H9 (cell line): Measurements from ENCODE around the gene MAT2A. TPM values are rescaled to one million over a fixed set of nuclear protein-coding genes. Genes with fewer than 3 reads are reported as not detected.

Experiments used
- DNase-seq: peaks from one replicate; pipeline ENCODE4 v3.0.0-alpha.2; 2017
- H2AFZ ChIP-seq: one replicate; pipeline ENCODE4 v1.6.1; 2013; ENCODE audit warnings: mild to moderate bottlenecking, low read length, control low read depth, moderate library complexity
- H2AK5ac ChIP-seq: 2 replicates; pipeline ENCODE4 v1.6.1; 2013; ENCODE audit warnings: low read length, control low read depth, mixed read lengths; ENCODE audit not compliant: insufficient read length
- H2BK120ac ChIP-seq: one replicate; pipeline ENCODE4 v1.6.1; 2013; ENCODE audit warnings: low read depth, mild to moderate bottlenecking, low read length, control low read depth, inconsistent platforms; ENCODE audit not compliant: poor library complexity, severe bottlenecking
- H2BK12ac ChIP-seq: 2 replicates; pipeline ENCODE4 v1.6.1; 2013; ENCODE audit warnings: low read length, control low read depth, mixed read lengths, low read depth; ENCODE audit not compliant: insufficient read length
- H2BK15ac ChIP-seq: 2 replicates; pipeline ENCODE4 v1.6.1; 2013; ENCODE audit warnings: low read depth, low read length, control low read depth
- H2BK20ac ChIP-seq: one replicate; pipeline ENCODE4 v1.6.1; 2013; ENCODE audit warnings: low read depth, mild to moderate bottlenecking, low read length, control low read depth, inconsistent platforms; ENCODE audit not compliant: poor library complexity, severe bottlenecking
- H2BK5ac ChIP-seq: 2 replicates; pipeline ENCODE4 v1.6.1; 2013; ENCODE audit warnings: low read length, control low read depth, mixed read lengths; ENCODE audit not compliant: insufficient read length
- H3K14ac ChIP-seq: 2 replicates; pipeline ENCODE4 v1.6.1; 2013; ENCODE audit warnings: low read length, control low read depth; ENCODE audit not compliant: insufficient read depth
- H3K18ac ChIP-seq: 2 replicates; pipeline ENCODE4 v1.6.1; 2013; ENCODE audit warnings: low read depth, mild to moderate bottlenecking, mixed read lengths, low read length, control low read depth; ENCODE audit not compliant: insufficient read length
- H3K23ac ChIP-seq: 2 replicates; pipeline ENCODE4 v1.6.1; 2013; ENCODE audit warnings: low read length, control low read depth, mixed read lengths, low read depth; ENCODE audit not compliant: insufficient read length
- H3K23me2 ChIP-seq: 2 replicates; pipeline ENCODE4 v1.6.1; 2013; ENCODE audit warnings: low read depth, mild to moderate bottlenecking, mixed read lengths, low read length, control low read depth; ENCODE audit not compliant: insufficient read length, poor library complexity, severe bottlenecking
- H3K27ac ChIP-seq: 2 replicates; pipeline ENCODE4 v1.5.1; 2013; ENCODE audit warnings: low read length, control low read depth, mixed read lengths, low read depth; ENCODE audit not compliant: insufficient read length
- H3K27me3 ChIP-seq: 2 replicates; pipeline ENCODE4 v1.6.1; 2013; ENCODE audit warnings: low read length, control low read depth, inconsistent platforms; ENCODE audit not compliant: insufficient read depth
- H3K4ac ChIP-seq: 2 replicates; pipeline ENCODE4 v1.6.1; 2013; ENCODE audit warnings: low read depth, mild to moderate bottlenecking, control low read depth, inconsistent platforms, low read length, moderate library complexity
- H3K4me1 ChIP-seq: 2 replicates; pipeline ENCODE4 v1.6.1; 2013; ENCODE audit warnings: low read length, control low read depth, inconsistent platforms; ENCODE audit not compliant: insufficient read depth
- H3K4me2 ChIP-seq: 2 replicates; pipeline ENCODE4 v1.6.1; 2013; ENCODE audit warnings: low read length, control low read depth, mixed read lengths; ENCODE audit not compliant: insufficient read length, insufficient read depth
- H3K56ac ChIP-seq: 2 replicates; pipeline ENCODE4 v1.6.1; 2013; ENCODE audit warnings: low read depth, mild to moderate bottlenecking, mixed read lengths, low read length, control low read depth; ENCODE audit not compliant: insufficient read length
- H3K79me1 ChIP-seq: 2 replicates; pipeline ENCODE4 v1.6.1; 2013; ENCODE audit warnings: low read depth, mild to moderate bottlenecking, moderate library complexity, low read length, control low read depth, inconsistent platforms; ENCODE audit not compliant: insufficient read depth, poor library complexity, severe bottlenecking
- H3K79me2 ChIP-seq: 2 replicates; pipeline ENCODE4 v1.6.1; 2013; ENCODE audit warnings: low read length, control low read depth, inconsistent platforms; ENCODE audit not compliant: insufficient read depth
- H3K9ac ChIP-seq: 2 replicates; pipeline ENCODE4 v1.6.1; 2013; ENCODE audit warnings: low read length, control low read depth, mixed read lengths; ENCODE audit not compliant: insufficient read length; ENCODE audit errors: extremely low read depth
- H3K9me3 ChIP-seq: one replicate; pipeline ENCODE4 v1.6.1; 2013; ENCODE audit warnings: low read depth, low read length, inconsistent platforms; ENCODE audit not compliant: control insufficient read depth
- H3T11ph ChIP-seq: one replicate; pipeline ENCODE4 v1.6.1; 2013; ENCODE audit warnings: mild to moderate bottlenecking, low read length, control low read depth, inconsistent platforms
- H4K20me1 ChIP-seq: one replicate; pipeline ENCODE4 v1.6.1; 2013; ENCODE audit not compliant: control insufficient read depth, insufficient read length, insufficient read depth
- H4K5ac ChIP-seq: 2 replicates; pipeline ENCODE4 v1.6.1; 2013; ENCODE audit warnings: low read depth, mild to moderate bottlenecking, mixed read lengths, low read length, control low read depth; ENCODE audit not compliant: insufficient read length
- H4K8ac ChIP-seq: replicated peaks from 2 replicates; pipeline ENCODE4 v1.6.1; 2013; ENCODE audit warnings: low read length, control low read depth, mixed read lengths, low read depth; ENCODE audit not compliant: insufficient read length
- H4K91ac ChIP-seq: 2 replicates; pipeline ENCODE4 v1.6.1; 2013; ENCODE audit warnings: low read depth, mild to moderate bottlenecking, moderate library complexity, mixed read lengths, low read length, control low read depth; ENCODE audit not compliant: insufficient read length
- H3K27ac Mint-ChIP-seq, 3 experiments: 2 replicates in 2 of 3; 3 replicates in 1 of 3; pipeline ENCODE4 v1.8.0; 2020 to 2021; ENCODE audit warnings: mixed read lengths in 3 of 3, mild to moderate bottlenecking in 1 of 3, moderate library complexity in 1 of 3
- H3K27me3 Mint-ChIP-seq: 2 replicates; pipeline ENCODE4 v1.8.0; 2021; ENCODE audit warnings: low read depth, mild to moderate bottlenecking, moderate library complexity, mixed read lengths
- H3K36me3 Mint-ChIP-seq, 3 experiments: 2 replicates in 2 of 3; 3 replicates in 1 of 3; pipeline ENCODE4 v1.8.0; 2020 to 2021; ENCODE audit warnings: low read depth in 3 of 3, mixed read lengths in 3 of 3; ENCODE audit not compliant: insufficient read depth in 1 of 3
- H3K4me1 Mint-ChIP-seq, 2 experiments: 2 replicates each; pipeline ENCODE4 v1.8.0; 2020; ENCODE audit warnings: mixed read lengths in 2 of 2
- H3K4me3 Mint-ChIP-seq, 2 experiments: 2 replicates in 1 of 2; 3 replicates in 1 of 2; pipeline ENCODE4 v1.8.0; 2020 to 2021; ENCODE audit warnings: mild to moderate bottlenecking in 2 of 2, mixed read lengths in 2 of 2, moderate library complexity in 1 of 2
- H3K9me3 Mint-ChIP-seq, 2 experiments: 2 replicates in 1 of 2; 3 replicates in 1 of 2; pipeline ENCODE4 v1.8.0; 2020; ENCODE audit warnings: mild to moderate bottlenecking in 2 of 2, mixed read lengths in 2 of 2, moderate library complexity in 1 of 2
- CTCF ChIP-seq: fragments of 200-600 bp; sonication (generic); conservative IDR thresholded peaks from 3 replicates; pipeline ENCODE4 v1.8.0; 2021; ENCODE audit warnings: antibody characterized with exemption, mild to moderate bottlenecking
- WGBS: extraction: QIAGEN DNeasy Blood & Tissue Kit; methylation state at CpG from one replicate; pipeline ENCODE4 v1.1.7; 2013; ENCODE audit warnings: missing lambda C conversion rate, low lambda C conversion rate, mixed read lengths; ENCODE audit not compliant: insufficient read length; ENCODE audit errors: extremely low coverage; 5-methylcytosine and 5-hydroxymethylcytosine counted together
- total RNA-seq: library from RNA; stranded (reverse); gene quantifications from 2 replicates; pipeline ENCODE4 v1.2.1, GENCODE V29; 2021

MAT2A gene
- total RNA-seq, 1 experiment from 2014 or later: 459 TPM

- H3K14ac ChIP-seq: no peak overlapping the region
- Mint-ChIP-seq H3K9me3 (peaks cover 0 to 3% of the 10 kb centered on the region in 2 experiments; a peak in 1 of 5 replicates), H3K36me3 (peaks cover 49 to 75% (median 58%) of the 10 kb centered on the region in 3 experiments), H3K4me1 (peaks cover 36 to 49% of the 10 kb centered on the region in 2 experiments), H3K4me3 (peak overlapping the region; percentile 95 to 98), H3K27ac (peak overlapping the region in 2 of 3 experiments; percentile 80 to 84; a peak in 2 of 7 replicates), H3K27me3 (peaks cover 5% of the 10 kb centered on the region; the same call in 1 of the 2 replicates)
- no CpG with 5 or more reads among the region's 5 CpGs for WGBS
- no peak overlapping the region for H2AK5ac ChIP-seq
- no peak overlapping the region for H2BK5ac ChIP-seq
- no peak overlapping the region for H4K8ac ChIP-seq
- H2AFZ ChIP-seq: no peak overlapping the region
- no peak overlapping the region for H4K91ac ChIP-seq
- H3K4me2 ChIP-seq: peak overlapping the region; percentile 86
- no peak overlapping the region for H2BK12ac ChIP-seq
- H2BK20ac ChIP-seq: no peak overlapping the region
- no peak overlapping the region for H3K56ac ChIP-seq
- H3K18ac ChIP-seq: no peak overlapping the region
- H3K27me3 ChIP-seq: no peaks in the 10 kb centered on the region
- H3K79me2 ChIP-seq: peaks cover 25% of the 10 kb centered on the region
- peak overlapping the region; percentile 26 for H3K9ac ChIP-seq
- H3K79me1 ChIP-seq: no peaks in the 10 kb centered on the region
- no peak overlapping the region for H4K5ac ChIP-seq
- no peak for DNase-seq
- no peak overlapping the region for H3K27ac ChIP-seq
- no peak overlapping the region for H2BK15ac ChIP-seq
- no peak overlapping the region for H3K23ac ChIP-seq
- no peaks in the 10 kb centered on the region for H3K9me3 ChIP-seq
- H4K20me1 ChIP-seq: no peaks in the 10 kb centered on the region
- H3K4me1 ChIP-seq: 0 out of 2 replicates have a peak, but pooled peaks cover 2% of the 10 kb centered on the region
- H3K4ac ChIP-seq: no peak overlapping the region
- no peak overlapping the region for H2BK120ac ChIP-seq
- H3T11ph ChIP-seq: no peak overlapping the region
- TF ChIP-seq CTCF: no peak
- H3K23me2 ChIP-seq: peaks cover 17% of the 10 kb centered on the region
Measured at GRCh38 chr2:85541753-85542457, 2.9 kb downstream of the MAT2A start.
